Left colon (tissue), 2 donors: ENCODE results near the gene NEGR1. TPM values are rescaled to one million over a fixed set of nuclear protein-coding genes. Genes with fewer than 3 reads are reported as not detected.

Experiments
- ATAC-seq: fragments of 200-7000 bp; cut with Tn5 transposase; one replicate; pipeline ENCODE4 v1.9.1; 2020; ENCODE audit warnings: mild to moderate bottlenecking, moderate library complexity
- DNase-seq, 2 donors: peaks; one replicate each; pipeline ENCODE4 v3.0.0-alpha.2; 2020
- intact Hi-C, 2 donors: fragments of 100-400 bp; cut with DNase I in 1 of 2; cut with micrococcal nuclease in 1 of 2; formaldehyde crosslinking; loops; one replicate each; pipeline versions ENCODE4 v1.11.2 to v1.14.0; 2022; cut with DNase I, micrococcal nuclease
- total RNA-seq, 2 donors: library from RNA; stranded (reverse); fragmentation: NEBNext Ultra II Directional; extraction: Animal tissue kit (Norgen Biotek cat#: 25700); gene quantifications; one replicate each; pipeline ENCODE4 v1.2.1, GENCODE V29; 2021
- donor health status: DM: no; HTN: no; CAD: no.
- donor health status: DM: yes; HTN: yes; CAD: no.

NEGR1 gene
- total RNA-seq, 2 donors from 2014 or later = 4.2 to 13.1 TPM

DNA sequence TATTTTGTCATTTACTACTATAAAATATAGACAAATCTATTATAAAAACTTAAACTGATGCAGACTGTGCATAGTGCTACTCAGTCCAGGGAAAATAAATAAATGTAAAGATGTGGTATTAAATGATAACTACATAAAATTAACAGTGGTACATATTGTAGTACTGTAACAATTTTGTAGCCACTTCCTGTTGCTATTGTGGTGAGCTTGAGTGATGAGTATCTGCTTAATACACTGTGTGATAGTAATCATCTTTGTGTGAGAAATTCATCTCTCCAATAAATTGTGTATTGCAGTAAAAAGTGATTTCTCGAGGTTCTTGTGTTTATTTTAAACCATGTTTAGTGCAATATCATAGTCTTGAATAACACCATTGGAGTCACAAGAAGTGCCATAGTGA, 848.1 kb downstream of the NEGR1 start:
- no peak for DNase-seq
- no peak for ATAC-seq
- intact Hi-C loops = no loop called here

DNA sequence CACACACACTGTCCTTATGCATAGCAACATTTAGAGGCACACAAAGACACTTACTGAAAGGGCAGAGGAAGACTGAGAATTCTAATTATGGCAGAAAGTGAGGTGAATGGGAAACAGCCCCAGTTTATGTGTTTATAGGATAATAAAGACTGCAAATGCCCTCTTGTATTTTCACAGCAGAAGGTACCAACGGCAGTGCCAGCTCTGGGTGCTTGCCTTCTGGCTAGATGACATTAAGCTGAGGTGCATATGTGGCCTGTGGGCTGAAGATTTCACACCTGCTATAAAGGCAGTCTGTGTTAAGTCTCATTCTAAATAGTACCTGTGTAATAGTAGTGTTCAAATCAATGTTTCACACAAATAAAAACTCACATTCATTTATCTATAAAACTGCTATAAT, 854.3 kb downstream of the NEGR1 start:
- ATAC-seq (peak; percentile 86), DNase-seq (peak in 1 of 2 donors; percentile 29)
- intact Hi-C loops = no loop called here

DNA sequence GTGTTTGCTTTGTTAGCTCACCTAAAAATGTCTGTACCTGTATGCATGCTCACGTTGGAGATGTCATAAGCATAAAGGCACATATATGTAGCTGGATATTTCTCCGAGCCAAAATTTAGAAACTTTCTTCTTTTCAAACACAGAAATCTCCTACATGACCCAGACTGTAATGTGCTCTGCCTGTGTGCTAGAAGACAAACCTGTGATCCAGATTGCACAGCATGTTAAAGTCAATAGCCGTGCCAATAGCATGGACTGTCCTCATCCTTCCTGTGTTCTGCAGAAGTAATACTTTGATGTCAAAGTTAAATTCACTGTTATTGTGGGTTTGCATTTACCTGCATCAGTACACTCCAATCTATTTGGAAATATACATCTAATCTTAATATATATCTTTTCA, 855.3 kb downstream of the NEGR1 start:
- ATAC-seq = no peak
- intact Hi-C loops = no loop called here
- no peak for DNase-seq

DNA sequence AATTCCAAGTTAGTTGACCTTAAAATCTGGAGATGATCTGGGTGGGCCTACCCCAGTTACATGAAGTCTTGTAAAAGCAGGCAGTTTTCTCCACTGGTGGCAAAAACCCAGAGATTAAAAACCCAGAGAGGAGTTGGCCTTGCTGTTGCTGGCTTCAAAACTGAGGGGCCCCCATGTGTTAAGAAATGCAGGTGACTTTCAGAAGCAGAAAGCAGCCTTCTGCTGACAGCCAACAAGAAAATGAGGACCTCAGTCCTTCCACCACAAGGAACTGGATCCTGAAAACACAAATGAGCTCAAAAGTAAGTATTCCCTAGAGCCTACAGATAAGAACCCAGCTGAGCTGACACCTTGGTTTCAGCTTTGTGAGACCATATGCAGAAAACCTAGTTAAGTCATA, 857.8 kb downstream of the NEGR1 start:
- intact Hi-C loops = no loop called here
- ATAC-seq = no peak
- DNase-seq = no peak

DNA sequence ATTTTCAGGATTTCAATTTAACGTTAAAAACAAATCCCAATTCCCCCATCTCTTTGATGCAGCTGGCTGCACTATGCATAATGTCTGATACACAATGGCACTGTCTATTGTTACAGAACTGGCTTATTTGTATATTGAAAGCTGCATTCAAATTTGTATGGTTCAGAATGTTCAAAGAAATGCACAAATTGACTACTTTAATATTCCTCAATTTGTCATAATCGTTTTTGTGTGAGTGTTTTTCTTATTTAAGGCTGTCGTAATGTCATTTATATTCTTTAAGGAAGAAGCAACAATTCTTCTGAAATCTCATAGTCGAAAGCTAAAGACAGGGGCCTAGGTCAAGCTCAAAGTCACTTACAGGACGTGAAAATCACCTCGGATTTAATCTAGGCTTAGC, 860.1 kb downstream of the NEGR1 start:
- DNase-seq (no peak), ATAC-seq (no peak)
- intact Hi-C loops = no loop called here

DNA sequence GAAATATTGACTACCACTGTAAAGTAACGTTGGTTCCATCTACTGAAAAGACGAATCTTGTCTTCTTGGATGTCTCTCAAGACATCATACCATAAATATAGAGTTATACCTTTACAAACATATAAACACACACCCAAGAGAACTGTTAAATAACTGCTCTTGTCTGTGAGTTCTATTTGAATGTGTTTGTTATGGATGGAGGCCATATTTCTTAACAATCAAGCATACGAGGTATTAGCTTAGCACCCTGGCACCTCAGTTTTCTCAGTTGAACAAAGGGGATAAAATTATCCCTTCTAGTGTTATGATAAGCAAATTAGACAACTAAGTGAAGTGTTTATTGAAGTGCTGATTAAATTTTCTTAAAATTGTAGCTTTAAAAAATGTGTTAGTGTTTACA, 864.9 kb downstream of the NEGR1 start:
- ATAC-seq = no peak
- intact Hi-C loops = no loop called here
- no peak for DNase-seq

DNA sequence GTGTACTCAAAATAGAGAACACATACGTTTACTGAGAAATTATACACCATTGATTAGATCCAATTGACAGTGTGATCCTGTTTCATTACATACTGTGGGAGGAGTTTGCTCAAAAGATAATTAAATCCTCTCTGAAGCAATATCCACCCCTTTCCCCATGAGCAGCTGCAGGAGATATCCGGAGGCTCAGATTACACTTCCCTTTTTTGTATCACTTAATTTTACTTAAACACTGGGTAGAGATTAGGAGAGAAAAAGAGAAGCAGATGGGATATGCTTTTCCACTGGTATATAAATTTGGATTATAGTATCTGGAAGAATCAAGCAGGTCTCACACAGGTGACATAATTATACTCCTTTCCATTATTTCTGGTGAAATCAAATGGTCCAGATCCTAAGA, 868.2 kb downstream of the NEGR1 start:
- ATAC-seq = no peak
- DNase-seq = no peak

DNA sequence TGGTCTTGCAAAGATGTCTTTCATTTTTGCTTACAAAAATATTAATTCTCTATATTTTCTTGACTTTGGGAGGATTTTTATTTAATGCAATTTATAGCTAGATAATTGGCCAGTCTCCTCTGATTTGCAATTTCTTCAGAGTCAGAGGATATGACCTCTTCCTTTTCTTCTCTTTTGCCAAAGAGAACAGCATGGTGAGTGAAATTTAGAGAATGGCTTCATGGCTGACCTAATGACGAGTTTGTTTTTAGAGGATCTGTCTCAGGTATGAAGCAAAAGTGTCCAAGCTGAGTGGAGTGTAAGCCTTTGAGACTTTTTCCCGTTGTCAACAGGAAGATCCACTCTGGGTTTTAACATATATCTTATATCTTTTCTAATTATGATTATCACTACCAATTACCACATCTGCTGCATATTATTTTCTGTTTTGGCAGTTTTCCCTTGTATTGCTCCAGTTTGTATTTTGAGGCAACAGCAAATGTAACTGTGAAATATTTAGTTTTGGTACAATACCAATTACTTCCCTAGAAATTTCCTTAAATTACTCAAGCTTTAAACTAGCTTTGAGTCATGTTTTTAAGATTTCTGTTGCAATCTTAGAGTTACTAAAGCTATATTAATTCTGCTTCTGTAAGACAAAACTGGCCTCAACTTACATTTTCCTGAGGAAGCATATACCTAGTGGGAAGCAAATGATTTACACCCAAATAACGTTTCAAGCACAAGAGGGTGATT, 868.7 kb downstream of the NEGR1 start:
- intact Hi-C loops = no loop called here
- ATAC-seq = no peak
- DNase-seq = no peak

More for the DNA sequence above, 868.2 kb downstream of the NEGR1 start:
- intact Hi-C loops = no loop called here

DNA sequence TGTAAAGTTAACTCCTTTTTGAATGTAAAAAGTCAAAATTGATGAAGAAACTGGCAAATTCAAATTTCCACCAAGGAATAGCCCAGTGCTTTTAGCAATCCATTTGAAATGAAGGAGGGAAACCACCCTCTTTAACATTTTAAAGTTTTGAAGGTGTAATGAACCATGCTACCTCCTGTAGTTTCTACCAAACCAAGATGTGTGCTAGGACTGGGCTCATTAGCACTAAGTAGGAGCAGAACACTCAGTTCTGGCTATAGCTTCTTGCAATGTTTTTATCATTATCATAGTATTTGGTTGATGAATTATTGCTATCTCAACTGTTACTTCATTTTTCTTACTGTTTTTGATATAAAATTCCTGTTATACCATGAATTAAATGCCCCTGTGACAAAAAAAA, 882.3 kb downstream of the NEGR1 start:
- intact Hi-C loops = no loop called here
- DNase-seq = no peak
- ATAC-seq = no peak

DNA sequence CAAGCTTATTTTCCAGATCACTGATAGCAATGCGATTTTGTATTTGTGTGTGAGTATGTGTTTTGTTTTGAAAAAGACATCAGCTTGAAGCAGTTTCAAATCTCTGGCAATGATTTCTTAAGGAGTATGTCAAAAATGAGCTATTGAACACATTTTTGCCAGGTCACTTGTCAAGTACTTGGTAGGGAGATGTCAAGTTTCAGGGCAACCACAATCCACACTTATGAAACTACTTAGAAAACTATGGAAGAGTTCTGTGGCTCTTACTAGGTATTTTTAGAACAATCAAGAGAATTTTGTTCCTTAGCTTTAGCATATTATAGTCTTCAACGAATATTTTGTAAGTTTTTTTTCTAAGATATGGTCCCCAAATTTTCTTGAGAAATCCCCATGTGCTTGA, 882.7 kb downstream of the NEGR1 start:
- intact Hi-C loops = no loop called here
- DNase-seq (no peak), ATAC-seq (no peak)

DNA sequence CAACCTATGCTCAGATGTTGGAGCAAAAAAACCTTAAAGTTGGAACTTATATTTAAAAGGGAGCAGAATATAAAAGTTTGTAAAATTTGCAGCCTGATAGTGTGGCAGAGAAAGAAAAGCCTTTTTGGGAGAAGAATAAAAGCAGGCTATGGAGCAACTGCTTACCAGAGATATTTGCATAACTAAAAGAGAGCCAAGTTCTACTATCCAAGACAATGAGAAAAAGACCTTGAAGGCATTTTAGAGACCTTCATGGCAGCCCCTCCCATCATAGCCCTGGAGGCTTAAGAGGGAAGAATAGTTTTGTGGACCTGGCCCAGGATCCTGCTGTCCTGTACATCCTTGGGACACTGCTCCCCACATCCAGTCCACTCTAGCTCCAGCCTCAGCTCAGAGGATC, 889.0 kb downstream of the NEGR1 start:
- intact Hi-C loops = no loop called here
- no peak for DNase-seq
- no peak for ATAC-seq

DNA sequence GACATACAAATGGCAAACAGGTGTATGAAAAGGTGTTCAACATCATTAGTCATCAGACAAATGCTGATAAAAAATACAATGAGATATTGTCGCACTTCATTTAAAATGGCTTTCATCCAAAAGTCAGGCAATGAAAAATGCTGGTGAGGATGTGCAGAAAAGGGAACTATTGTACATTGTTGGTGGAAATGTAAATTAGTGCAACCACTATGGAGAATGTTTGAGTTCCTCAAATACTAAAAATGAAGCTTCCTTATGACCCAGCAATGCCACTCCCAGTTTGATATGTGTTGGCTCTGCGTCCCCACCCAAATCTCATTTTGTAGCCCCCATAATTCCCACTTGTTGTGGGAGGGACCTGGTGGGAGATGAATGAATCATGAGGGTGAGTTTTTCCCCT, 891.8 kb downstream of the NEGR1 start:
- DNase-seq (no peak), ATAC-seq (no peak)
- intact Hi-C loops = no loop called here

DNA sequence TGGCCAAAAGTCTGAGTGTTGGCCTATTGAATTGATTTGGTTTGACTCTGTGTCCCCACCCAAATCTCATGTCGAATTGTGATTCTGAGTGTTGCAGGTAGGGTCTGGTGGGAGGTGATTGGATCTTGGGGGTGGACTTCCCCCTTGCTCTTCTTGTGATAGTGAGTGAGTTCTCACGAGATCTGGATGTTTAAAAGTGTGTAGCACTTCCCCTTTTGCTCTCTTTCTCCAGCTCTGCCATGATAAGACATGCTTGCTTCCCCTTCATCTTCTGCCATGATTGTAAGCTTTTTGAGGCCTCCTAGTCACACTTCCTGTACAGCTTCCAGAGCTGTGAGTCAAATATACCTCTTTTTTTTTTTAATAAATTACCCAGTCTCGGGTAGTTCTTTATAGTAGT, 904.5 kb downstream of the NEGR1 start:
- no peak for ATAC-seq
- no peak for DNase-seq
- intact Hi-C loops = no loop called here

DNA sequence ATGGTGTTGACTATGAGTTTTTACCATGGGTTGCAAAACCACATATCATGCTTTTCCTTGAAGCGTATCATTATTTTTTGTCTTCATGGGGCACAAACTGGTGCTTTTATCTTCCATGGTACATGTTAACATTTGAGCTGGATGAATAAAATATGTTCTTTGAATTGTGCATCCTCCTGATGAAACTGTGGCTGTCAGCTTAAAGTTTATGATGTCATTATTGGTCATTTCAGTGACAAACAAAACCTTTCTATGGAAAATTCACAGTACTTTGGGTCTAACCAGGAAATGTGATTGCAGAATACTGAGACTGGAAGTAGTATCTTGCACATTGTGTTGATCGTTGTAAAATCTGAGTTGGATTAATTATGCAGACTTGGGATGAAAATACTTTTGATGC, 909.8 kb downstream of the NEGR1 start:
- intact Hi-C loops = no loop called here
- ATAC-seq (no peak), DNase-seq (no peak)

DNA sequence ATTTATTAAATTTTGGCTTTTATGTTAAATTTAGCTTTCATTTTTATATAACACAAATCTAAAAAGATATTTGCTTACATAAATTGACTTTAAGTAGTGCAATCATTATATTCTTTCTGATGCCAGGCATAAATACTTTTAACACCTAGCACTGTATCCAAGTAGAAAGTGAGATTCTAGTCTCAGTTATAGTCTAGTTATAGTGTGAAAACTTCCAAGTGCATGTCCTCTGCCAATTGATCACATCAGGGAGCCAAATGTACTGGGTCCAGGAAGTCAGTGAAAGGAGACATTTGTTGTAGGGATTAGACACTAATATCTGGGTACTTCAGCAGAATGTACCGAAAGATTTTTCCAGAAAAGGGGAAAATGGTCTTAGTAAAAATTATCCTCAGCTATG, 910.8 kb downstream of the NEGR1 start:
- intact Hi-C loops = no loop called here
- no peak for ATAC-seq
- no peak for DNase-seq

DNA sequence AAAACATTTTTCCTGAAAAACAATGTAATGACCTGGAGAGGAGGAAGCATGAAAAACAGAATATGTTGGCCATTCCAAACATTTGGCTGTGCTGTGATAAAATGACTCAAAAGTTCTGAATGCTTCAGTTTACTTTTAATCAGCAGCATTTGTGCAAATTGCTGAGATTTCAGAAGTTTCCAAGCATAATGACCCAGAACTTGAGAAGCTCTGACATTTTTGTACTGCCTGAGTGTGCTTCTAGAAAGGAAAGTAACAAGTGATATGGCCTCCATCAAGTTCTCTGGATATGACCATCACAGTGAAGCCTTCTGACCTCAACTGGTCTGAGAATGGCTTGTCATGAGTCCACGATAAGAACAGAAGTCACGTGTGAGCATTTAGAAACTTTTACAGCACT, 918.1 kb downstream of the NEGR1 start:
- no peak for ATAC-seq
- intact Hi-C loops = no loop called here

DNA sequence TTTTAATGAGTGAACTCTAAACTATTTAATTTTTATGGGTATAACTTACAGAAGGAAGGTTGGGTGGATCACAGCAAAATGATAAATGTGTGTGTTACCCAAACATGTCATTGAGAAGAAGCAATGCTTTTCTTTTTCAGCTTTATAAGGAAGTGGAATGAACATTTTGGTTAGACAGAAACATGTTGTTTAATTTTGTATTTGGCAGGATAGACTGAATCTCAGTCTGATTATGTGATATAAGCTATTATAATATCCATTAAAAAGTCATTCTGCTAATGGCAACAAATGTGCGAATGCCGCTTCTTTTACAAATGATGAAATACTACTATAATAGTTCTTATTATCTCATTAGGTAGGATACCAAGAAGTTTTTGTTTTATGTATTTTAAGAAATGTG, 919.6 kb downstream of the NEGR1 start:
- DNase-seq (no peak), ATAC-seq (no peak)
- intact Hi-C loops = no loop called here

More for the DNA sequence above, 918.1 kb downstream of the NEGR1 start:
- DNase-seq = no peak

DNA sequence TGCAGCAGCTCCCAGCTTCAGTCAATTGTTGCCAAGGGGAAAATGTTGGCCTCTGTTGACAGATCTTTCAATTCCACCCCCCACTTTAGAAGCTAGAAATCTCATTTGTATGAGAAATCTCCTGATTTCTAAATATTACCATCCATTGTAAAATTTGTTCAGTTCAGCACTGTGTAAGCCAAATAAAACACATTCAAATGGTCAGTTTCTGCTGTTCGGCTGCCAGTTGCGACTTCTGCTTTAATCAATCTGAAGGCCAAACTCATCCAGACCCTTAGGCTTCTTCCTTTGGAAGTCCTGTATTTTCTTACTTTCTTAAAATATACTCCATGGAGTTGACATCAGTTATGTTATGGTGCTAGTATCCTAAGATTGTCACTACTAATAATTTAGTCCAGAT, 920.3 kb downstream of the NEGR1 start:
- intact Hi-C loops = no loop called here
- DNase-seq (no peak), ATAC-seq (no peak)

DNA sequence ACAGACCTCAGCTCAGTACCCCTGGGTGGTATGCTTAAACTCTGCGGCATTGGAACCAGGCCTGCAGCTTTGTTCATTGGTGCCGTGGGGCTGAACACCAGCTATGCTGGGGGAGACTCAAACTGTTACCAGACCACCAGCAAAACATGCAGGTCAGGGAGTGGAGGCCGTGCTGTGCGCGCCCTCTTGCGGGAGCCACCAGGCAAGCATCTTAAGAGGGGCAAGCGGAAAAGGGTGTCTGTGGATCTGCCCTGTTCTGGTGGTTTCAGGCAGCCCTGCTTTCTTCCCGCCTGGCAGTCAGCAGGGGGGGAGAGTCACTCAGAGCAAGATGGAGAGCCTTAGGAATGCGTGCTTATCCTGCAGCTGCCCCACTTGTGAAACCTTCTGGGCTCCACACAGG, 924.6 kb downstream of the NEGR1 start:
- ATAC-seq (no peak), DNase-seq (no peak)
- intact Hi-C loops = no loop called here

DNA sequence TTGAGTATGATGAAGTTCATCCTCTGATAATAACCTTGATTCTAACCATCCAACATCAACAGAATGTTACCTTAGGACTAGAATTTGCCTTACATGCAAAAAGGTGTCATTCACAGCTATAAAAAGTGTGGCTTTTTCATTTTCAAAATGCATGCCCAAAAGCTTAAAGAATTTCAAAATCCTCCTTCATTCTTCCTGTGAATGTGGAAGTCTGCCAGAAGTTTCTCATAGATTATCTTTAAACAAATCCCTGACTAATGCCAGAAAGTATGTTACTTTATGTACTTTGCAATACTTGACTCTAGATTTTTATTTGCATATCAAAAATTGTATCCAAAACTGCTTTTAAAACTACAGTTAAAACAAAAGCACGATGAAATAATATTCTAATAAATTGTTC, 930.9 kb downstream of the NEGR1 start:
- intact Hi-C loops = no loop called here
- ATAC-seq (no peak), DNase-seq (no peak)

DNA sequence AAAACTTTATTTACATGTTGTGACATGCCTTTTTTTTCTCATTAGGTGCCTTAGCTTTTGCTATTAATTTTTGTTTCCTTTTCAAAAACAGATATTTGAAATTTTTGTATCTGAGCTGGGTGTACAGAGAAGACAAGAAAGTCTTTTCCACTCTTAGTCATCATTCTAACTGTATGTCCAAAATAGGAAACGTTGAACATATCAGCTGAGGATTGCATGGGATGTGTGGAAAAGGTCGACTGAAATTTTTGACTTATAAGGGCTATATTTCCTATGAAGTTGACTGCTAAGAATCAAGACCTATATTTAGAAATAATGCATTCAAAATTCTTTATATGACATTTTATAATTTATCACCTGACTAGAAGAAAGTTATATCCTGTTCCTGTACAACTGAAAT, 931.5 kb downstream of the NEGR1 start:
- DNase-seq (no peak), ATAC-seq (no peak)
- intact Hi-C loops = no loop called here
